Body of pancreas (tissue), 4 donors: Measurements from ENCODE around the gene MOGAT1. TPM values are rescaled to one million over a fixed set of nuclear protein-coding genes. Genes with fewer than 3 reads are reported as not detected.

Experiments
- ATAC-seq: fragments of 150-250 bp; one replicate; pipeline ENCODE4 v1.9.1; 2016
- DNase-seq, 4 donors: peaks; one replicate each; pipeline ENCODE4 v3.0.0-alpha.2; 2019
- H3K27ac ChIP-seq, 4 donors: fragments of 200-600 bp; sonication (generic); 1 replicate in 3 of 4; 2 replicates in 1 of 4; pipeline versions ENCODE4 v1.5.1 to v1.6.1; 2016 to 2019; ENCODE audit warnings: mild to moderate bottlenecking in 1 of 4, mixed read lengths in 1 of 4, moderate library complexity in 1 of 4
- H3K27me3 ChIP-seq, 2 donors: fragments of 200-600 bp; sonication (generic); one replicate each; pipeline ENCODE4 v1.6.0; 2016; ENCODE audit warnings: mild to moderate bottlenecking in 1 of 2
- H3K36me3 ChIP-seq, 2 donors: fragments of 200-600 bp; sonication (generic); replicated peaks in 1 of 2; 2 replicates each; pipeline ENCODE4 v1.5.1; 2016; ENCODE audit warnings: low read depth in 2 of 2; ENCODE audit not compliant: insufficient read depth in 1 of 2
- H3K4me1 ChIP-seq: fragments of 200-600 bp; sonication (generic); one replicate; pipeline ENCODE4 v1.6.0; 2016
- H3K4me3 ChIP-seq, 2 donors: fragments of 200-600 bp; sonication (generic); 1 replicate in 1 of 2; 2 replicates in 1 of 2; pipeline ENCODE4 v1.5.1; 2016 to 2019
- H3K9me3 ChIP-seq, 3 donors: fragments of 200-600 bp; sonication (generic); 1 replicate in 2 of 3; 2 replicates in 1 of 3; pipeline ENCODE4 v1.5.1; 2016
- POLR2A ChIP-seq, 3 donors: fragments of 450-650 bp; IDR thresholded peaks; one replicate each; pipeline ENCODE4 v1.6.1; 2016; ENCODE audit warnings: antibody characterized with exemption in 3 of 3, mild to moderate bottlenecking in 2 of 3
- WGBS, 2 donors: methylation state at CpG; one replicate each; pipeline ENCODE4 v1.1.5; 2017; 5-methylcytosine and 5-hydroxymethylcytosine counted together
- intact Hi-C: fragments of 100-400 bp; cut with DNase I; formaldehyde crosslinking; loops from one replicate; pipeline ENCODE4 v1.15.1; 2023
- total RNA-seq, 2 donors: library from RNA; depleted of rRNA; stranded (reverse); fragments of >200 nt; gene quantifications; one replicate each; pipeline ENCODE4 v1.1.0, GENCODE V29; 2016
- TF ChIP-seq, protein P1 (sequence below), 7 experiments: fragments of 450-650 bp in 4 of 7; fragments of 200-600 bp in 3 of 7; sonication (generic) in 3 of 7; IDR thresholded peaks; one replicate each; pipeline ENCODE4 v1.5.1; 2016 to 2019; ENCODE audit warnings: antibody characterized with exemption in 7 of 7

MOGAT1 gene
- total RNA-seq, 2 donors from 2014 or later = 1.8 TPM; not detected in 1

DNA sequence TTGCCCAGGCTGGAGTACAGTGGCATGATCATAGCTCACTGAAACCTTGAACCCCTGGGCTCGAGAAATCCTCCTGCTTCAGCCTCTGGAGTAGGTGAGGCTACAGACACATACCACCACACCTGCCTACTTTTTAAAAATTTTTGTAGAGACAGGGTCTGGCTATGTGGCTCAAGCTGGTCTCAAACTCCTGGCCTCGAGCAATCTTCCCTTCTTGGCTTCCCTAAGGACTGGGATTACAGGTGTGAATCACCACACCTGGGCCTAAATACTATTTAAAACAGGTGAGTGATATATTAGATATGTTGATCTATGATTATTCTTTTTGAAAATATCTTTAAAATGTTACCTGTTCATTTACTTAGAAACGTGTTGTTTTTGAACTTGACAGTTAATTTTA, 57.2 kb downstream of the MOGAT1 start:
- no peak for TF ChIP-seq POLR2A (IDR thresholded peaks at IDR 0.05)
- TF ChIP-seq, protein P1, sequence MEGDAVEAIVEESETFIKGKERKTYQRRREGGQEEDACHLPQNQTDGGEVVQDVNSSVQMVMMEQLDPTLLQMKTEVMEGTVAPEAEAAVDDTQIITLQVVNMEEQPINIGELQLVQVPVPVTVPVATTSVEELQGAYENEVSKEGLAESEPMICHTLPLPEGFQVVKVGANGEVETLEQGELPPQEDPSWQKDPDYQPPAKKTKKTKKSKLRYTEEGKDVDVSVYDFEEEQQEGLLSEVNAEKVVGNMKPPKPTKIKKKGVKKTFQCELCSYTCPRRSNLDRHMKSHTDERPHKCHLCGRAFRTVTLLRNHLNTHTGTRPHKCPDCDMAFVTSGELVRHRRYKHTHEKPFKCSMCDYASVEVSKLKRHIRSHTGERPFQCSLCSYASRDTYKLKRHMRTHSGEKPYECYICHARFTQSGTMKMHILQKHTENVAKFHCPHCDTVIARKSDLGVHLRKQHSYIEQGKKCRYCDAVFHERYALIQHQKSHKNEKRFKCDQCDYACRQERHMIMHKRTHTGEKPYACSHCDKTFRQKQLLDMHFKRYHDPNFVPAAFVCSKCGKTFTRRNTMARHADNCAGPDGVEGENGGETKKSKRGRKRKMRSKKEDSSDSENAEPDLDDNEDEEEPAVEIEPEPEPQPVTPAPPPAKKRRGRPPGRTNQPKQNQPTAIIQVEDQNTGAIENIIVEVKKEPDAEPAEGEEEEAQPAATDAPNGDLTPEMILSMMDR (IDR thresholded peaks at IDR 0.05) = no peak
- Histone ChIP-seq H3K4me3 (no peak overlapping the region), H3K27me3 (no peaks in the 10 kb centered on the region), H3K9me3 (no peaks in the 10 kb centered on the region), H3K27ac (no peak overlapping the region), H3K36me3 (no peaks in the 10 kb centered on the region), H3K4me1 (peaks cover under 1% of the 10 kb centered on the region)
- intact Hi-C loops = no loop called here
- ATAC-seq (no peak), DNase-seq (no peak)
- WGBS, 2 donors = 59 to 64% methylated on average over 3 of the region's 3 CpGs

DNA sequence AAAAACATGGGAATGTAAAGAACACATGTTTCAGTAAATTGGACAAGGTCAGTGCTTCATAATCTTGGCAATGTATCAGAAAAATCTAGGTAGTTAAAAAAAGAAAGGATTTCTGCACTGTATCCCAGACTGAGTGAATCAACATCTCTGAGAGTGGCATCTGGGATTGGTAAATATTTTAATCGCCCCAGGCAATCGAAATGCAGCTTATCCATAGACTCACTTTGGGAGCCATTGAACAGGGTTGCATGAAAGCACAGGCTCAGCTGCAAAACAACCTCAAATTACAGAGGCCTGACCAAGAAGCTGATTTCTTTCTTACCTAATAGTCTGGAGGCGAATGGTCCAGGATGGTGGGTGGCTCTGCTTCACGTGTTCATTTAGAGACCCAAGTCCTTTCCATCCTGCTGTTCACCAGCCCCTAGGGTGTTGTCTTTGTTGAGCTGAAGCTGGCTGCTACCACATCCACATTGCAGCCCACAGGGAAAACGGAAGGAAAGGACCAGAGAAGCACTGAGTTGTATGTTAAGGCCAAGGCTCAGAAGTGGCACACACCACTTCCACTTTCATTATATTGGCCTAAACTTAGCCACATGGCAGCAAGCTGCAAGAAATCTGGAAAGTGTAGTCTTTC, 59.0 kb downstream of the MOGAT1 start:
- intact Hi-C loops = no loop called here
- H3K36me3 ChIP-seq = no peaks in the 10 kb centered on the region
- H3K4me1 ChIP-seq = peaks cover 8% of the 10 kb centered on the region
- no peaks in the 10 kb centered on the region for H3K9me3 ChIP-seq
- no peak overlapping the region for H3K4me3 ChIP-seq
- no peak overlapping the region for H3K27ac ChIP-seq
- no peaks in the 10 kb centered on the region for H3K27me3 ChIP-seq
- no peak for TF ChIP-seq POLR2A (IDR thresholded peaks at IDR 0.05)
- TF ChIP-seq, protein P1 (IDR thresholded peaks at IDR 0.05) = no peak
- ATAC-seq = no peak
- DNase-seq = no peak
- 59 to 62% methylated on average over 4 to 5 of the region's 5 CpGs for WGBS, 2 donors

DNA sequence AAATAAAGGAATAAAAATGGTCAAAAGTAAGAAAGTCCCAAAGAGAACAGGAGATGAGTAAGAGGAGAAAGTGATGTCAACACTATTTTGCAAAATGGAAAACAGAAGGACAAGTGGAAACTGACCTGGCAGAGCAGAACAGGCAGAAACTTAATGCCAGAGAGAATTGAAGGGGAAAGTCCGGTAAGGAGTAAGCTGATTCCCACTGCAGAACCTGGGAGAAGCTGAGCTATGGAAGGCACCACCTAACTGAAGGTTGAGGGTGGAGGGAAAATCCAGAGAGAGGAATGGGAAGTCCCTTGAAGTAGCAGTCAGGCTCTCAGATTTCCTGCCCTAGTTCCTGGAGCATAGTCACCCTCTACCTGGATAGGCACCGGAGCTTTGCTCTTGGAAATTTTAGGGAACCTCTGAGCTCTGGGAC, 59.8 kb downstream of the MOGAT1 start:
- intact Hi-C loops = no loop called here
- Histone ChIP-seq H3K4me3 (no peak overlapping the region), H3K9me3 (no peaks in the 10 kb centered on the region), H3K27me3 (no peaks in the 10 kb centered on the region), H3K27ac (no peak overlapping the region), H3K4me1 (peaks cover 8% of the 10 kb centered on the region), H3K36me3 (no peaks in the 10 kb centered on the region)
- TF ChIP-seq, protein P1 (IDR thresholded peaks at IDR 0.05) = no peak
- TF ChIP-seq POLR2A (IDR thresholded peaks at IDR 0.05) = no peak
- ATAC-seq (no peak), DNase-seq (no peak)
- 76 to 84% methylated on average over 2 of the region's 2 CpGs for WGBS, 2 donors

DNA sequence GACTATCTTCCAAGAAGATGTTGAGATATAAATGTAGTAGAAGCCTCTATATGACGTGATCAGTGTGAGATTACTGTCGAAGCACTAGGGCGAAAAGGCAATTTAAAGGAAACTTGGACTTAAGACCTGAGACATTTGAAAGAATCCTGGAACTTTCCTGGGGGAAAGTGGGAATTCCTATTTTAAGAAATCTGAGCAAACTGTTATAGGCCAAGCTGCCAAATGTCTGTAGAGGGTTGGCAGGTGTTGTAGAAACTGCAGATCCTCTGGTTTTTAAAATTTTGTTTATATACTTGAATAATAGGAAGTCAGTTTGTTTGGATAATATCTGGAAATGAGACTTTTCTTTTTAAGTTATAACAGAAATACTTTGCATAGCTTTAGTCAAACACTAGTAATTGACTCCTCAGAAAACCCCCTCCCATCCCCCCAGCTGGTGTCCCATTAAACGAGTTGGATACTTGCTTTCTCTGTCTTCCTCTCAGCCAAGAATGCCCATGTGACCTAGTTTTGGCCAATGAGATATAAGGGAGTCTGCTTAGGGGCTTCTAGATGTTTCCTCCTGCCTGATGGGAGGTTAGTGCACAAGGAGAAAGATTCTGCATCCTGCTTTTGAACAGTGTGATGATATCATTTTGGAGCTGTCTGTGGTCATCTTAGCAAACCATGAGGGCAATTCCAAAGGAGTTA, 61.2 kb downstream of the MOGAT1 start:
- intact Hi-C loops = no loop called here
- H3K9me3 ChIP-seq = no peaks in the 10 kb centered on the region
- no peak overlapping the region for H3K27ac ChIP-seq
- peaks cover 8% of the 10 kb centered on the region for H3K4me1 ChIP-seq
- no peak for ATAC-seq
- WGBS, 2 donors = 69 to 71% methylated on average over 4 of the region's 4 CpGs
- DNase-seq = no peak
- H3K4me3 ChIP-seq = no peak overlapping the region
- no peaks in the 10 kb centered on the region for H3K27me3 ChIP-seq
- H3K36me3 ChIP-seq = no peaks in the 10 kb centered on the region
- TF ChIP-seq POLR2A (IDR thresholded peaks at IDR 0.05) = no peak
- TF ChIP-seq, protein P1 (IDR thresholded peaks at IDR 0.05) = no peak

DNA sequence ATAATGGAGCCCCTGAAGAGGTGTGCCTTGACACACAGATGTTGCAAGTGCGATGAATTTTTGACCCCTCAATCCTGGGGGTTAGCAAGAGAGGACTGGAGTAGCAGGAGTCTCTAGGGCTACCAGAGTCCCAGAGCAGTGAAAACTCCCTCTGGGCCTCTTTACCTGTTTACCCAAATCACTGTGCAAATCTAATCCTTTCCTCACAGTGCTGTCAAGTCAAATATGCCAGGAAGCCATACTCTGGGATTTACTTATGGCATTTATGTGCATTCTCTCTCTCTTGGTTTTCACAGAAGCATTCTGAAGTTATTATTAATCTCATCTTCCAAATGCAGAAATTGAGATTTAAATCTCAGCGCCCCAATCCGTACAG, 62.0 kb downstream of the MOGAT1 start:
- intact Hi-C loops = no loop called here
- TF ChIP-seq POLR2A (IDR thresholded peaks at IDR 0.05) = no peak
- TF ChIP-seq, protein P1 (IDR thresholded peaks at IDR 0.05) = no peak
- Histone ChIP-seq H3K9me3 (no peaks in the 10 kb centered on the region), H3K4me1 (peaks cover 8% of the 10 kb centered on the region), H3K36me3 (no peaks in the 10 kb centered on the region), H3K27ac (no peak overlapping the region), H3K27me3 (no peaks in the 10 kb centered on the region), H3K4me3 (no peak overlapping the region)
- no peak for ATAC-seq
- WGBS, 2 donors = 96 to 97% methylated on average over 3 of the region's 3 CpGs
- no peak for DNase-seq
